HEK293T (cell line): ENCODE measurements around the gene GLRA3.
"Not testable (repeated sequence)": the region's sequence is repeated elsewhere in the genome, so short reads cannot be mapped to it uniquely, and the experiment has no call there.

ENCODE experiments used
- CTCF ChIA-PET: fragments of 350-600 bp; formaldehyde crosslinking; extraction: SDS; loops from one replicate; lab custom pipeline; 2021; ENCODE audit warnings: antibody characterized with exemption, inconsistent platforms; lab: Yijun Ruan, JAX
- POLR2A ChIA-PET: fragments of 350-600 bp; formaldehyde crosslinking; extraction: SDS; loops from one replicate; lab custom pipeline; 2020; ENCODE audit warnings: antibody characterized with exemption, inconsistent platforms; lab: Yijun Ruan, JAX
- DNase-seq: peaks from one replicate; pipeline ENCODE4 v3.0.0; 2012; ENCODE audit warnings: mixed read lengths; ENCODE audit errors: extremely low spot score
- ARNT ChIP-seq: fragments of 450-650 bp; IDR thresholded peaks from 2 replicates; pipeline ENCODE4 v1.6.1; 2017; ENCODE audit warnings: mild to moderate bottlenecking
- BHLHE40 ChIP-seq: fragments of 450-650 bp; IDR thresholded peaks from 2 replicates; pipeline ENCODE4 v1.6.1; 2016; ENCODE audit warnings: mild to moderate bottlenecking, moderate library complexity, borderline replicate concordance
- CTBP1 ChIP-seq: fragments of 450-650 bp; IDR thresholded peaks from 2 replicates; pipeline ENCODE4 v1.6.1; 2016; ENCODE audit warnings: borderline replicate concordance
- ELF4 ChIP-seq: fragments of 450-650 bp; IDR thresholded peaks from 2 replicates; pipeline ENCODE4 v1.6.1; 2017; ENCODE audit warnings: antibody characterized with exemption
- FOXA1 ChIP-seq: fragments of 450-650 bp; IDR thresholded peaks from 2 replicates; pipeline ENCODE4 v1.6.1; 2016; ENCODE audit warnings: mild to moderate bottlenecking
- FOXK2 ChIP-seq: fragments of 450-650 bp; IDR thresholded peaks from 2 replicates; pipeline ENCODE4 v1.6.1; 2016; ENCODE audit warnings: mild to moderate bottlenecking
- FOXM1 ChIP-seq: fragments of 450-650 bp; IDR thresholded peaks from 2 replicates; pipeline ENCODE4 v1.6.1; 2017; ENCODE audit warnings: mild to moderate bottlenecking, borderline replicate concordance
- HDGF ChIP-seq: fragments of 450-650 bp; IDR thresholded peaks from 2 replicates; pipeline ENCODE4 v1.6.1; 2017; ENCODE audit warnings: antibody characterized with exemption, borderline replicate concordance
- L3MBTL2 ChIP-seq: fragments of 450-650 bp; conservative IDR thresholded peaks from 2 replicates; pipeline ENCODE4 v1.6.1; 2016; ENCODE audit warnings: mild to moderate bottlenecking
- LEF1 ChIP-seq: fragments of 450-650 bp; IDR thresholded peaks from 2 replicates; pipeline ENCODE4 v1.6.1; 2017; ENCODE audit warnings: mild to moderate bottlenecking, borderline replicate concordance
- NFRKB ChIP-seq: fragments of 450-650 bp; IDR thresholded peaks from 2 replicates; pipeline ENCODE4 v1.6.1; 2016; ENCODE audit warnings: mild to moderate bottlenecking, moderate library complexity
- SP1 ChIP-seq: fragments of 450-650 bp; IDR thresholded peaks from 2 replicates; pipeline ENCODE4 v1.6.1; 2017
- SUZ12 ChIP-seq: fragments of 450-650 bp; IDR thresholded peaks from 2 replicates; pipeline ENCODE4 v1.6.1; 2016; ENCODE audit warnings: mild to moderate bottlenecking
- TARDBP ChIP-seq: fragments of 450-650 bp; IDR thresholded peaks from 2 replicates; pipeline ENCODE4 v1.6.1; 2016
- ZNF384 ChIP-seq: fragments of 450-650 bp; IDR thresholded peaks from 2 replicates; pipeline ENCODE4 v1.6.1; 2016
- TF ChIP-seq, protein P1 (sequence below): fragments of 450-650 bp; IDR thresholded peaks from 2 replicates; pipeline ENCODE4 v1.6.1; 2016

GLRA3 gene

DNA sequence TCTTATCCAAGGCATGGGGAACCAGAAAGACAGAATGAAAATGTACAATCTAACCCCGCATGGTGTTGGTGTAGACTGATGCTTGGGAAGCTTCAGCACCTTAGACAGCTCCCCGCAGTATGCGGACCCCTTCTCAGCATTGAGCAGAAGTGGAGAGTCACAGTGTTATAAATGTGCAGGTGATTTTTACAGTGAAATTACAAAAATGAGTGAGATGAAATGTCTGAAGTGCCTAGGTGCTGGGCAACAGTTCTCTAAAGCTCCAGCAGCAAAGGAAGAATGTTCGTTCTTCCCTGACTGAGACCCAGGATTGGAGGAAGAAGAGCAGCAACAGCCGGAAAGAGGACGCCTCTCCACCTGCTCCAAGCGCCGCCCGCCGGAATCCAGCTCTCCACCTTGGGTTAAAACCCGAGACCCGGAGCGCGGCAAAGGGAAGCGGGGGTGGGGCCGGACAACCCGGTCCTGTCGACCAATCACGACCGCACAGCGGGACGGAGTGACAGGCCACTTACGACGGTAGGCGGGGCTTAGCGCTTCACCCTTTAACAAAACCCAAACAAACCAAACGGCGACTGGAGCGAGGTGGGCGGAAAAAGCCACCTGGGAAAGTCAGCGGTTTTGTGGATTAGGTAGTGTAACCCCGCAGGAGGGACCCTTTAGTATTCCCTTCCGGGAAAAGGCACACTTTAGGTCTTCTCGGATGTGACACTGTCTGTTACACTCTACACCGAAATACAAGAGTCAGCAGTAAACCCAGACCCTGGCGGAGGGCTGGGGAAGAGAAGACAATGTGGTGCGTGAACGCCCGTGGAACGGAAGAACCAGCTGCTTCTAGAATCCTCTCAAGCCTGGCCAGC lies at the start of gene GLRA3:
GLRA3 (minus strand) TSS at position 403 of the 857 bp plus-strand sequence. CDS start 436 bp downstream, outside the sequence.
- TF ChIP-seq SUZ12 (no peak), TARDBP (no peak), HDGF (no peak), ELF4 (no peak), SP1 (no peak), L3MBTL2 (peak; percentile 44)
- TF ChIP-seq, protein P1, sequence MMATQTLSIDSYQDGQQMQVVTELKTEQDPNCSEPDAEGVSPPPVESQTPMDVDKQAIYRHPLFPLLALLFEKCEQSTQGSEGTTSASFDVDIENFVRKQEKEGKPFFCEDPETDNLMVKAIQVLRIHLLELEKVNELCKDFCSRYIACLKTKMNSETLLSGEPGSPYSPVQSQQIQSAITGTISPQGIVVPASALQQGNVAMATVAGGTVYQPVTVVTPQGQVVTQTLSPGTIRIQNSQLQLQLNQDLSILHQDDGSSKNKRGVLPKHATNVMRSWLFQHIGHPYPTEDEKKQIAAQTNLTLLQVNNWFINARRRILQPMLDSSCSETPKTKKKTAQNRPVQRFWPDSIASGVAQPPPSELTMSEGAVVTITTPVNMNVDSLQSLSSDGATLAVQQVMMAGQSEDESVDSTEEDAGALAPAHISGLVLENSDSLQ = peak; percentile 98
- DNase-seq = peak; percentile 83
- ChIA-PET POLR2A (interaction anchor here (1.3 kb wide), 1 partner anchor 24 kb away, joined by 4 read pairs; no protein-coding TSS in a partner anchor), CTCF (interaction anchor here (0.6 to 1.3 kb wide), 2 partner anchors 65 to 1042 kb away, joined by 3 read pairs; no protein-coding TSS in a partner anchor)

DNA sequence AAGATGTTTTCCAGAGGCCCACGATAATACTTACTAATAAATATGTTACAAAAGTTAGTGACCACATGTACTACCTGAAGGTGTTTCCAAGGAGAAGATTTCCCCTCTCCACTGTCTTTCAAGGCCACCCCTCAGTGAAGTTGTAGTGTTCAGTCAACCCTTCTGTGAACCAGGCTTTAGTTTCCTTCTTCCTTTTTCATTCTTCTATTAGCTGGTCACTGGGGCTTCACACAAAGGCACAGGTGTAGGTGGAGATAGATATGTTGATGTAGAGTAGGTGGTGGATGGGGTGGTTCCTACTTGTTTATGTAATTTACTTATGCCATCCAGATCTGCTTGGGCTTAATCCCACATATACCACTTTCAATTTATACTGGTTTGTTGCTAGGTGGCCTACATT lies 45.9 kb upstream of the GLRA3 start:
- TF ChIP-seq SUZ12 (no peak), ZNF384 (no peak), LEF1 (no peak), ELF4 (no peak), TARDBP (no peak), ARNT (no peak), FOXM1 (no peak), CTBP1 (no peak), BHLHE40 (no peak)
- TF ChIP-seq, protein P1 = no peak
- DNase-seq = no peak
- ChIA-PET POLR2A (no interaction called here), CTCF (interaction anchor here (0.6 kb wide), 1 partner anchor 44 kb away, joined by 4 read pairs; no protein-coding TSS in a partner anchor)

DNA sequence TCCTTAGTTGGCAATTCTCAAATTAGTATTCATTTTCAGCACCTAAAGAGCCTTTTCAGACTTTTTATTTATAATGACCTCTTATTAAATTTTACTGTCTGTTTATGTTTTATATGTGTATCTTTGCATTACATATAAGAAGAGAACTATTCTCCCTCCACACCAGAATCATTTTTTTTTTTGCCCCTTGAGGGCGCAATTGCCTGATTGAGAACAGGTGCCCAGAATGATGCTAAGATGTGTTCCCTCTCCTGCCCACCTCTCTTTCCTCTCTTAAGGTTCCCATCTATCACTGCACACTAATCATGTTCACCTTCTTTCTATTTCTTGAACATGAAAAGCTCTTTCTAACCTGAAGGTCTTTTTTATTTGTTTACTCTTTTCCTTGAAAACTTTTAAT lies 44.9 kb upstream of the GLRA3 start:
- TF ChIP-seq FOXK2 = no peak
- no peak for TF ChIP-seq SP1
- no peak for TF ChIP-seq BHLHE40
- TF ChIP-seq CTBP1 = no peak
- no peak for TF ChIP-seq ZNF384
- TF ChIP-seq L3MBTL2 = no peak
- no peak for TF ChIP-seq SUZ12
- TF ChIP-seq HDGF = no peak
- no peak for TF ChIP-seq ARNT
- no peak for TF ChIP-seq FOXM1
- peak; percentile 30 for DNase-seq
- POLR2A ChIA-PET = no interaction called here
- CTCF ChIA-PET = interaction anchor here (0.5 kb wide), 1 partner anchor 987 kb away, joined by 3 read pairs; no protein-coding TSS in a partner anchor

DNA sequence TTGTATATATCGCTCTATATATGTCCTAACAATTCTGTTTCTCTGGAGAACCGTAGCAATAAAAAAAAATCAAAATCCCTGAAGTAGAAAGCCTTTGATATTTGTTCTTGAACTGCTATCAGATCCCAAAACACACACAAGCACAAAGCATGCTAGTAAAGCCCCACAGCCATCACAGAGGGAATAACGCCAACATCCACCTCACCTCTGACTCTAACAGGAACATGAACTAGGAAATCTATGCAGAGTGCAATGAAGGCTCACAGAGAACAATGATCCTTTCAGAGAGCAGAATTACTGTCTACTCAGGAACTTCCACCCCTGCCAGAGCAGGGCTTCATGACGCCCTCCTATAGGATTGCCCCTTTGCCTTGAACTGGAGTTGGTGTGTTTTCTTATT lies 44.1 kb upstream of the GLRA3 start:
- POLR2A ChIA-PET, CTCF ChIA-PET, DNase-seq: not testable (repeated sequence)

DNA sequence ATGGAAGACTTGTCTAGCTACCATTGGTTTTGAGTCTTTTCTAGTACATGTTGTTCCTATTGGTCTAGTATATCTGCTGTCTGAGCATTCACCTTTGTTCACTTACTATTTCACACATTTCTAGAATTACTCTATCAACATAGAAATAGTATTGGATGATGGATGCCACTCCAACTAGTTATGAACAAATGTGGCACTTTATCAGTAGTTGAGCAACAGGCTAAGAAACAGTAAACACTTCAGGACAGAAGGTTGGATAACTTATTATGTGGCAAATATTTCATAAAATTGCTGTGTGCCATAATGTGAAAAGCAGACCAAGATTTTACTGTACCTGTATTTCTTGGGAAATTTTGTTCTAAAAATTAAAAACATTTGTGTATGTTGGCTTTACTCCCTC lies 42.4 kb upstream of the GLRA3 start:
- TF ChIP-seq FOXA1 = no peak
- TF ChIP-seq SUZ12 = no peak
- no peak for TF ChIP-seq FOXK2
- no peak for TF ChIP-seq TARDBP
- no peak for TF ChIP-seq ELF4
- no peak for TF ChIP-seq LEF1
- TF ChIP-seq NFRKB = no peak
- no peak for TF ChIP-seq L3MBTL2
- TF ChIP-seq SP1 = no peak
- no peak for TF ChIP-seq CTBP1
- TF ChIP-seq ZNF384 = no peak
- no peak for TF ChIP-seq BHLHE40
- CTCF ChIA-PET = no interaction called here
- POLR2A ChIA-PET = no interaction called here
- no peak for DNase-seq

DNA sequence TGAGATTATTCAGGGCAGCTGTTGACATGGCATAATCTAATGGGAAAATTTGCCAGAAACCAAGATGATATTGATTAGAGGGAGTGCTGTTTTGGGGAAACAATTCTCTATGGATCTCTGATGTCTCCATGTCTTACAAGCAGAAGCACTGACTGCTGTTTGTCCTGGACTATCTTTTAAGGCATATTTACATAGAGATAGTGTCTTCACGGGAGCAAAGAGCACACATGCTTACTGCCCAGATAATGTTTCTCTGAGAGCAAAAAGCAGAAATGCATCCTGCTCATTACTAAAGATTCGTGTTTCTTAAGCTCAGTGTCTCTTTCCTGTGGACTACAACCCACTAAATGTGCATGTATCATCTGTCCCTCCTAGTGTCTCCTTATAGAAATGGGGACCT lies 41.3 kb upstream of the GLRA3 start:
- CTCF ChIA-PET = no interaction called here
- POLR2A ChIA-PET = no interaction called here
- no peak for DNase-seq
- no peak for TF ChIP-seq HDGF
- TF ChIP-seq SP1 = no peak
- TF ChIP-seq TARDBP = no peak
- no peak for TF ChIP-seq L3MBTL2
- no peak for TF ChIP-seq LEF1
- TF ChIP-seq BHLHE40 = no peak
- no peak for TF ChIP-seq FOXA1
- TF ChIP-seq SUZ12 = no peak
- TF ChIP-seq, protein P1 = no peak
- TF ChIP-seq CTBP1 = no peak
- no peak for TF ChIP-seq FOXM1
- no peak for TF ChIP-seq NFRKB
- no peak for TF ChIP-seq ZNF384
- no peak for TF ChIP-seq ELF4
- no peak for TF ChIP-seq ARNT
- TF ChIP-seq FOXK2 = no peak
